Glutamatergic neuron (in vitro differentiated cells): Measurements from ENCODE around the gene LSM11. TPM values are rescaled to one million over a fixed set of nuclear protein-coding genes. Genes with fewer than 3 reads are reported as not detected.

Source experiments
- DNase-seq: peaks from one replicate; pipeline ENCODE4 v3.0.0; 2022
- H3K27ac Mint-ChIP-seq: one replicate; pipeline ENCODE4 v1.8.0; 2020; ENCODE audit warnings: mild to moderate bottlenecking, mixed read lengths, inconsistent platforms; ENCODE audit not compliant: unreplicated experiment
- H3K27me3 Mint-ChIP-seq: one replicate; pipeline ENCODE4 v1.8.0; 2020; ENCODE audit warnings: mild to moderate bottlenecking, moderate library complexity, mixed read lengths, inconsistent platforms; ENCODE audit not compliant: unreplicated experiment
- H3K36me3 Mint-ChIP-seq: one replicate; pipeline ENCODE4 v1.8.0; 2020; ENCODE audit warnings: mild to moderate bottlenecking, mixed read lengths, inconsistent platforms; ENCODE audit not compliant: unreplicated experiment
- H3K4me1 Mint-ChIP-seq: one replicate; pipeline ENCODE4 v1.8.0; 2020; ENCODE audit warnings: mild to moderate bottlenecking, low read depth, mixed read lengths, inconsistent platforms; ENCODE audit not compliant: unreplicated experiment
- H3K4me3 Mint-ChIP-seq: one replicate; pipeline ENCODE4 v1.8.0; 2020; ENCODE audit warnings: mild to moderate bottlenecking, mixed read lengths, inconsistent platforms; ENCODE audit not compliant: unreplicated experiment
- H3K9me3 Mint-ChIP-seq: one replicate; pipeline ENCODE4 v1.8.0; 2020; ENCODE audit warnings: mild to moderate bottlenecking, moderate library complexity, mixed read lengths, inconsistent platforms; ENCODE audit not compliant: unreplicated experiment
- total RNA-seq: library from RNA; stranded (reverse); fragmentation: NEBNext Ultra II Directional; extraction: Animal tissue kit (Norgen Biotek cat#: 25700); gene quantifications from one replicate; pipeline ENCODE4 v1.2.1, GENCODE V29; 2021; ENCODE audit not compliant: unreplicated experiment
- TF ChIP-seq, protein P1 (sequence below): fragments of 200-600 bp; sonication (generic); IDR thresholded peaks from one replicate; pipeline ENCODE4 v1.5.0; 2021; ENCODE audit not compliant: partially characterized antibody, unreplicated experiment

Gene LSM11
- total RNA-seq, 1 donor from 2014 or later: 7.7 TPM

DNA sequence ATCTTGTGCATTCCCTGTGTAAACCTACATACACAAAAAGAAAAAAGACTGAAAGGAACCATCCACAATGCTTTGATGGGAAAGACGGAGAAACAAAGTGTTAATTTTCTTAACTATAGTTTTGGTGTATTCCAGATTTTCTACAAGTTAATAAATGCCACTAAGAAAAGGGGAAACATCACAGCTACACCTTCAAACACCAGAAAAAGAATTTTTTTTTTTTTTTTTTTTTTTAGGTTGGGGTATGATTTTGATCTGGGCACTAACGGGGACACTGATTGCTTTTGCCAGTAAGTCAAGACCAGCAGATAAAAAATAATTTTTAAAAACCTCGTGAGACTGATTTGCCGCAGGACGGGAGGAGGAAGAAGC lies 12.6 kb upstream of the LSM11 start:
- no peak for DNase-seq
- Mint-ChIP-seq H3K4me3 (peak overlapping the region; percentile 97), H3K9me3 (no peaks in the 10 kb centered on the region), H3K4me1 (no peaks in the 10 kb centered on the region), H3K27me3 (no peaks in the 10 kb centered on the region), H3K27ac (peak overlapping the region; percentile 67), H3K36me3 (no peaks in the 10 kb centered on the region)
- TF ChIP-seq, protein P1, sequence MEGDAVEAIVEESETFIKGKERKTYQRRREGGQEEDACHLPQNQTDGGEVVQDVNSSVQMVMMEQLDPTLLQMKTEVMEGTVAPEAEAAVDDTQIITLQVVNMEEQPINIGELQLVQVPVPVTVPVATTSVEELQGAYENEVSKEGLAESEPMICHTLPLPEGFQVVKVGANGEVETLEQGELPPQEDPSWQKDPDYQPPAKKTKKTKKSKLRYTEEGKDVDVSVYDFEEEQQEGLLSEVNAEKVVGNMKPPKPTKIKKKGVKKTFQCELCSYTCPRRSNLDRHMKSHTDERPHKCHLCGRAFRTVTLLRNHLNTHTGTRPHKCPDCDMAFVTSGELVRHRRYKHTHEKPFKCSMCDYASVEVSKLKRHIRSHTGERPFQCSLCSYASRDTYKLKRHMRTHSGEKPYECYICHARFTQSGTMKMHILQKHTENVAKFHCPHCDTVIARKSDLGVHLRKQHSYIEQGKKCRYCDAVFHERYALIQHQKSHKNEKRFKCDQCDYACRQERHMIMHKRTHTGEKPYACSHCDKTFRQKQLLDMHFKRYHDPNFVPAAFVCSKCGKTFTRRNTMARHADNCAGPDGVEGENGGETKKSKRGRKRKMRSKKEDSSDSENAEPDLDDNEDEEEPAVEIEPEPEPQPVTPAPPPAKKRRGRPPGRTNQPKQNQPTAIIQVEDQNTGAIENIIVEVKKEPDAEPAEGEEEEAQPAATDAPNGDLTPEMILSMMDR: no peak

GRCh38 chr5:157731272-157732129 lies 12.0 kb upstream of the LSM11 start, which contains the start of gene THG1L:
THG1L (plus strand) TSS chr5:157731420; CDS start chr5:157731441, 21 bp downstream.
- no peaks in the 10 kb centered on the region for H3K9me3 Mint-ChIP-seq
- H3K27ac Mint-ChIP-seq: peak within 1 kb of the TSS; percentile 79
- TF ChIP-seq, protein P1: no peak
- peak within 1 kb of the TSS; percentile 97 for H3K4me3 Mint-ChIP-seq
- peak; percentile 99 for DNase-seq
- no peaks in the 10 kb centered on the region for H3K4me1 Mint-ChIP-seq
- H3K36me3 Mint-ChIP-seq: no peaks in the 10 kb centered on the region
- H3K27me3 Mint-ChIP-seq: no peaks in the 10 kb centered on the region

DNA sequence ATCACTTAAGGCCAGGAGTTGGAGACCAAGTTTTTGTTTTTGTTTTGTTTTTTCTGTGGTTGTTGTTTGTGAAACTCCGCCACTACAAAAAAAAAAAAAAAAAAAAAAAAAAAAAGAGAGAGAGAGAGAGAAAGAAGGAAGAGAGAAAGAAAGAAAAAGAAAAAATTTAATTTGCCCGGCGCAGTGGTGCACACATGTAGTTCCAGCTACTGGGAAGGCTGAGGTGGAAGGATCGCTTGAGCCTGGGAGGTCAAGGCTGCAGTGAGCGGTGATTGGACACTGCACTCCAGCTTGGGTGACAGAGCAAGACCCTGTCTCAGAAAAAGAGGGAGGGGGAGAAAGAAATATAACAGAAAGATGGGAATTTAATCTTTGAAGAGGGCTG lies 11.4 kb upstream of the LSM11 start:
- Mint-ChIP-seq H3K27me3 (no peaks in the 10 kb centered on the region), H3K9me3 (no peaks in the 10 kb centered on the region), H3K4me1 (no peaks in the 10 kb centered on the region), H3K27ac (no peak overlapping the region), H3K36me3 (no peaks in the 10 kb centered on the region), H3K4me3 (peak overlapping the region; percentile 97)
- TF ChIP-seq, protein P1: no peak
- no peak for DNase-seq

DNA sequence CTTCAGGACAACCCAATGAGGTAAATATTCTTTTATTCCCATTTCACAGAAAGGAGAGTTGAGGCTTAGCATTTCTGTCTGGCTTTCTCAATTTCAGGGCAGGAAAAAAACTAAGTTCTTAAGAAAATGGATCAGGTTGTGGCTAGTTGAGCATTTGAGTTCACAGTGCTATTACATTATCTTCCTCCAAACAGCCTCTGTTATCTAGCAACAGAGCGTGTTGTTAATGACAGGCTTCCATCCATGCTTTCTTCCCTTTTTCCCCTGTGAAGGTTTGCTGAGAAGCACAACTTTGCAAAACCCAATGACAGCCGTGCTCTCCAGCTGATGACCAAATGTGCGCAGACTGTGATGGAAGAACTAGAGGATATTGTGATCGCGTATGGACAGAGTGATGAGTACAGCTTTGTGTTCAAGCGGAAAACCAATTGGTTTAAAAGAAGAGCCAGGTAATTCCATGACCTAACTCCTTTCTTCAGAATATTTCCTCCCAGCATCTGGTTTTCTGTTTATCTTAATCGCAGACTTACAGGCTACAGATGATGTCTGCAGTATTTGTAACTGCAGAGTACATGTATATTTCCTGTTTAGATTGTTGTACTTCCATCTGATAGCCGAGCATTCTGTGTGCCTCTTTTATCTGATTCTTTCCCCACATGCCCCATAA lies 10.8 kb upstream of the LSM11 start:
- Mint-ChIP-seq H3K9me3 (no peaks in the 10 kb centered on the region), H3K27ac (no peak overlapping the region), H3K36me3 (no peaks in the 10 kb centered on the region), H3K4me3 (peak overlapping the region; percentile 23), H3K27me3 (no peaks in the 10 kb centered on the region), H3K4me1 (no peaks in the 10 kb centered on the region)
- DNase-seq: no peak
- TF ChIP-seq, protein P1: no peak

- Mint-ChIP-seq H3K36me3 (no peaks in the 10 kb centered on the region), H3K9me3 (no peaks in the 10 kb centered on the region), H3K27me3 (no peaks in the 10 kb centered on the region), H3K4me1 (no peaks in the 10 kb centered on the region), H3K4me3 (no peak overlapping the region), H3K27ac (no peak overlapping the region)
- DNase-seq: no peak
- TF ChIP-seq, protein P1: no peak
These were observed 9.1 kb upstream of the LSM11 start for GRCh38 chr5:157734436-157734835.
